ENCODE results near the gene SMYD2.

- TF ChIP-seq RFX5 (IDR thresholded peaks at IDR 0.05; ENCODE audit: borderline replicate concordance, low read depth, low read length) (no peak), TBP (IDR thresholded peaks at IDR 0.05; ENCODE audit: low read depth, low read length) (no peak), JUN (IDR thresholded peaks at IDR 0.05; ENCODE audit: low read depth, low read length) (no peak), CBX5 (IDR thresholded peaks at IDR 0.05; ENCODE audit: low read depth, low read length) (no peak), EZH2 (IDR thresholded peaks at IDR 0.05; ENCODE audit: low read depth, low read length, severe bottlenecking) (no peak), CTCF (IDR thresholded peaks at IDR 0.05; ENCODE audit: control extremely low read depth in 1 of 3, insufficient read depth in 1 of 3, low read depth in 1 of 3, low read length in 3 of 3) (no peak)
Measured at GRCh38 chr1:214295934-214296333, 15.0 kb downstream of the SMYD2 start.

Data from H1 (cell line).